Measurements from ENCODE around the gene CDCP1.
A peak's percentile ranks its signal among the peaks of the same experiment; 100 is the strongest.
"Not testable (repeated sequence)": the region's sequence is repeated elsewhere in the genome, so short reads cannot be mapped to it uniquely, and the experiment has no call there.

Gene CDCP1

DNA sequence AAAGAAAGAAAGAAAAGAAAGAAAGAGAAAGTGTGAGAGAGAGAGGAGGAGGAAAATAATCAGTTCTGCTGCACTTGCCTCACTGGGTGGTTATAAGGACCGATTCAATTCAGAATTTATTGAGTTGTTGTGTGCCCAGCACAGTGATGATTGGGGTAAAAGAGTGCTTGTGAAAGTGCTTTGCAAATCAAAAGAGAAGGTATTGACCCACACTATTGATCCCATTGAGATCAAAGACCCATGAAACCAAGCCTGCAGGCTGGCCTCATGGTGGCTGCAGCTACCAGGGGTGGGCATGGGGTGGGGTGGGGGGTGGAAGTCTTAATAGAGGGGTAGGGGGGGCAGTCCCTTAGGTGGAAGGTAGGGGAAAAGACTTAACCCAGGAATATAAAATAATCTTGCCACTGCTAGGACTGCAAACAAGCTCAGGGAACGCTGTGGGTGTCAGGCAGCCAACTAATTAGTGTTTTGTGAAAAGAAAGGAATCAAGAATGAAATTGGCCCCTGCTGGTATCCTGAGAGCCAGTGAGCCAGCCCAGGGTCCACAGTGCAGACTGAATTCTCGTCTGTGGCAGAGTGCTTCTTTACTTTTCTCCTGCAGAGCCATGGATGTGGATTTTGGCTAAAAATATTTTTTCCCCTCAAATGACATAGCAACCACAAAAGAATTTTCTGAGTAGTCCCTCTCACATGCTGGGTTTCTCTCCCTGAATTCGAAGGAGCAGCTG is 85.8 kb downstream of the CDCP1 start:
- no peak for DNase-seq (ENCODE audit: extremely low read depth in 1 of 2, low read depth in 1 of 2)

DNA sequence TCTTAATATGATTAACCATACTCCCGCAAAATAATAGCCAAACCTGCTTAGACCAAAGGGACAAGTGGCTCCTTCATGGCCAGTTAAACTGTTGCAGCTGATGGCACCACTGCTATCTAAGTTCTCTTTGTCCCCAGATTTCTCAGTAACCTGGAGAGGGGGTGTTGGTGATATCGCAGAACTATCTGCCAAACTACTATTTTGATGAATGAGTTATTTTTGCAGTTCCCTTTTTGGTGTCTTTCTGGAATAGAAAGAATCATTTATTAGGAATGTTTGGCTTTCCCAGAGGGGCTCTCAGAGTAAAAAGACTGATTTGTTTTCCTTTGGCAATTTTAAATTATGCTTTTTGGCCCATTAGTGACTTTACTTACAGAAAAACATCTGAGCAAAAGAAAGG is 87.0 kb downstream of the CDCP1 start:
- DNase-seq (ENCODE audit: extremely low read depth in 1 of 2, low read depth in 1 of 2): no peak

DNA sequence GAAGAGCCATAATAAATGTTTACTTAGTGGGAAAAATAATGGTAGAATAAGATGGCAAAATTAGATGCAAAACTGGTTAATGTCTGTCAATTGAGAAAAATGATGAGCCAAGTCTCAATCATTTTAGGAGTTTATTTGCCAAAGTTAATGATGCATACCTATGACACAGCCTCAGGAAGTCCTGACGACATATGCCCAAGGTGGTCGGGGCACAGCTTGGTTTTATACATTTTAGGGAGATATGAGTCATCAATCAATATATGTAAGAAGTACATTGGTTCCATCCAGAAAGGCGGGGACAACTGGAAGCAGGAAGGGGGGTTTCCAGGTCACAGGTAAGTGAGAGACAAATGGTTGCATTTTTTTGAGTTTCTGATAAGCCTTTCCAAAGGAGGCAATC is 88.6 kb downstream of the CDCP1 start:
- DNase-seq (ENCODE audit: extremely low read depth in 1 of 2, low read depth in 1 of 2): peak in 1 of 2 donors; percentile 30

DNA sequence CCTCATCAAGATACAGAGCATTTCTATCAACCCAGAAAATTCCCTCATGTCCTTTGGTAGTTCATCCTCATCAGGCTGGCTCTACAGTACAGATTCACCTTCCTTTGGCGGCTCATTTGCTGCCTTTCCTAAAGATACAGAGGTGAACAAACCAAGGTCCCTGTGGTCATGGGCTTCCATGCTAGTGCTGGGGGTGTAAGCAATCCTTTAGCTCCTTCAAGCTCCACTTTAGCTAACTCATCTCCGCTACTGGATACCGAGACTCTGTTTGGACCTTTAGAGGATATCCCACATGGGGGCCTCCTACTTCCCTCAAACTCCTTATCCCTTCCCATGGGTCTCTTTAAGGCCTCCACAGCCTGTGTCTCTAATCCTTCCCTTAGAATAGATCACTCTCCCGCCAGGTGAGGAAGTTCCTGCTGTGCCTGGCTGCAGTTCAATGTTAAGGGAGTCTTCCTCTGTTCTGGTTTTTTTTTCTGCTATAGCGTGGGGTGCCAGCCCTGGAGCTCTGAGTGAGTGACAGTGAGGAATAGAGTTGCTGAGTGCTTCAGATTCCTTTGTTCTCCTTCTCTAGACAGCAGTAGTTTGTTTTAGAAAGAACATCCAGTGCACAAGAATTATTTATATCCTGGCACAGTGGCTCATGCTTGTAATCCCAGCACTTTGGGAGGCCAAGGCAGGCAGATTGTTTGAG is 89.4 kb downstream of the CDCP1 start:
- DNase-seq (ENCODE audit: extremely low read depth in 1 of 2, low read depth in 1 of 2): no peak

DNA sequence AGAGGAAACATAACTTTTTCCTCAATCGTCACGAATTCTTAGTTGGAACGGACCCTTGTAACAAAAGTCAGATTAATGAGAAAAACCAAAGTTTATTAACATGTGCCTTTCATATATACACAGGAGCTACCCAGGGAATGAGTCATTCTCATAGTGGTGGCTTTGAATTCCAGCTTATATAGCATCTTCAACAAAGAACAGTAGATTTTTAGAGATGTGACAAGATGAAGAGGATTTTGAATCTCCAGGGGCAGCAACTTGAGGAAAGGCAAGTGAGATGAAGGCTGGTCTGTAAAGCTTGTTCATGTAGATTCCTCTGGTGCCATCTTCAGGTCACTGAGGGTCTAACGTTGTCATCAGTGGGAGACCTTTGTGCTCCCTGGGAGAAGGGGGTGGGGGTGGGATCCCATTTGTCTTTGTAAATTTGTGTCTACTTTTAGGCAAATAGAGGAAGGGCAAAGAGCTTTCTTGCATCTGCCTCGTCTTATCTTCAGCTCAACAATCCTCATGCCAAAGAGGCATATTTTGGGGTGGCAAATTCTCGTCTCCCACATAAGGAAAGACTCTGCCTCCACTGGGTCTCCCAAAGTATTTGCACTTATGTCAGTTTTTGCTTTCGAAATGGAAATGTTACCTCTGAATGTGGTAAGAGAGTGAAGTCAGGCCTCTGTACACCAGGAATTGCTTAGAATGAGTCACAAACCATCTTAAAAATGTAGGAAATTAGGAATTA is 90.6 kb downstream of the CDCP1 start:
- DNase-seq (ENCODE audit: extremely low read depth in 1 of 2, low read depth in 1 of 2): no peak

DNA sequence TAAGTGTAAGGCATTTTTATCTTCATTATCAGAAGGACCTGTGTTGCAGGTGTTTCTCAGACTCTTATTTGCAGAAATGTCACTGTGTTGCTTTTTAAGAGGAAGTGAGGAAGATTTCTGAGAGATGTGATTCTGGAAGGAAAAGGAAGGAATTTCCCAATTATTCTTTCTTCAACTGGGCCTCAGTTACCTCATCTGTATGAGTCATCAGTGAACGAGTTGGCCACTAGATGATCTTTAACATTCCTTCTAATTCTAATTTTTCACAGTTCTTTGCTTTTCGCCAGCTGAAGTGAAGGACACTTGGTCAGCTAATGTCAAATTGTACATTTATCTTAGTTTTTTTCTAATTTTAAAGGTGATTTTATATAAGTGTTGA is 91.2 kb downstream of the CDCP1 start:
- DNase-seq (ENCODE audit: extremely low read depth in 1 of 2, low read depth in 1 of 2): no peak

DNA sequence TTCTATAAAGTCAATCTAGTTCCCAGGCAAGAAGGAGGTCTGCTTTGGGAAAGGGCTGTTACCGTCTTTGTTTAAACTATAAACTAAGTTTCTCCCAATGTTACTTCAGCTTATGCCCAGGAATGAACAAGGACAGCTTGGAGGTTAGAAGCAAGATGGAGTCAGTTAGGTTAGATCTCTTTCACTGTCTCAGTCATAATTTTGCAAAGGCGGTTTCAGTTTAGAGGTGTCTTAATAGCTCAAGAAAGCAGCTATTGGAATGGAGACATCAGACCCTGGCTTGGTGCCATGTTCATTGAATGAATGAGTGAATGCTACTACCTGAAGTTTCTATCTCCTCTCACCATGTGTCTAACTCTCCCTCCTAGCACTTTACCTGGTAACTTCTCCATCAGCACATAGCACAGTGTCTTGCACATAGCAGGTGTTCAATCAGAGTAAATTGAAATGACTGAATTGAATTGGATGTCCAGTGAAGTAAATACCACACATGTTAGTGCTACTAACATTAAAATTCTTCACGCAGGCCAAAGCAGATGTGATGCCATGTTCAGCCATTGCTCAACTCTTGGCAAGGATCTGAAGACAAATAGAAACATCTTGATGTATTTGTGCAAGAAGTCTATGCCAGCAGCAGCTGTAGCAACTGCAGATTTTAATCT is 91.9 kb downstream of the CDCP1 start:
- DNase-seq (ENCODE audit: extremely low read depth in 1 of 2, low read depth in 1 of 2): no peak

DNA sequence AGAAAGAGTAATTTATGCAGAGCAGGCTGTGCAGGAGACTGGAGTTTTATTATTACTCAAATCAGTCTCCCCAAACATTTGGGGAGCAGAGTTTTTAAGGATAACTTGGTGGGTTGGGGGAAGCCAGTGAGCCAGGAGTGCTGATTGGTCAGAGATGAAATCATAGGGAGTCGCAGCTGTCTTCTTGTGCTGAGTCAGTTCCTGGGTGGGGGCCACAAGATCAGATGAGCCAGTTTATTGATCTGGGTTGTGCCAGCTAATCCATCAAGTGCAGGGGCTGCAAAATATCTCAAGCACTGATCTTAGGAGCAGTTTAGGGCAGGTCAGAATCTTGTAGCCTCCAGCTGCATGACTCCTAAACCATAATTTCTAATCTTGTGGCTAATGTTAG is 92.4 kb downstream of the CDCP1 start:
- DNase-seq (ENCODE audit: extremely low read depth in 1 of 2, low read depth in 1 of 2): not testable (repeated sequence)

DNA sequence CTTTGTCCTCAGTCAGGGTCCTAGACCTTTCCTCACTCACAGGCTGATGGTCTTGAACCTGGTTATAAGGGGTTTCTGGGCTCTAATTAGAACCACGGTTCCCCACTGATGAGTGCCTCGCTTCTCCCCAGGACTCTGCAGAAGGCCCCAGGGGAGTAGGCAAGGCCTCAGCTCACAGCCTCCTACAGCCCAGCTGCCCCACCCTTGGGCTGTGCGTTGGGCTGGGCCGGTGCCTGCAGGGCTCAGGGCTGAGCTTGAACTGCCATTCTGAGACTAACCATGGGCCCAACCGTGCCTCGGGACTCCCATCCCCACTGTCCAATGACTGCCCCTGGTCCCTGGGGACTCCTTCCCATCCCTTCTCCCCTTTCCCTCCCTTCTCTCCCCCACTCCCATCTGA is 94.5 kb downstream of the CDCP1 start:
- no peak for DNase-seq (ENCODE audit: extremely low read depth in 1 of 2, low read depth in 1 of 2)

DNA sequence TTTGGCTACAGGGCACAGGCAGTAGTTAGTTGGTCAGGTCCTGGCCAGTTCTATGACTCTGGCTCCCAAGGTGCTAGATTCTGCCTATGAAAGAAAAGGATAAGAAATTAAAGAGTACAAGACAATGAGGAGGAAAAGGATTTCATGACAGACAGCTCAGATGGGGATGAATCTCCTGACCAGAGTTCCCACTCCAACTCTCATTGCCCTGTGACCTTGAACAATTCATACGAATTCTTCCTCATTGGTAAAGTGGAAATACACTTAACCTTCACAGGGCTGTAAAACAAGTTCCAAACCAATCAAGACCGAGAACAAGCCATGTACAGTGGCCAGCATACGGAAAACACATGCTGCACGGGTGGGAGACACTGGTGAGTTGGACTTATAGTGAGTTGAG is 96.4 kb downstream of the CDCP1 start:
- no peak for DNase-seq (ENCODE audit: extremely low read depth in 1 of 2, low read depth in 1 of 2)

DNA sequence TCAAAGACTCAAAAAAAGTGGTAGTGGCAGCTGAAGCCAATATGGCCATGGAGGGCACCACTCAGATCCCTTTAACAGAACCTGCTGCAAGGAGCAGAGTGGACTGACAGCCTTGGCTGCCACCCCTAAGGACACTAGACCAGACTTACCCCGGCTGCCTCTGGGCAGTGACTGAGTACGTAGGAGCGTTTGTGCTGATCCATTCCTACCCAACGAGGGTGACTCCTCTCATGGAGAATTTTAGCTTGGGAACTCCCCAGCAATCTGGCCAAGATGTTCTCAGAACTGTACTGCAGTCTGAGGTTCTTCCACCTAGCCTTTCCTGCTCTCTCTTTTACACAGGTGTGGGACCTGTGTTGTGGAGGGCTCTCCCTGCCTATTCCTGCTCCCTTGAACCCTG is 97.9 kb downstream of the CDCP1 start:
- no peak for DNase-seq (ENCODE audit: extremely low read depth in 1 of 2, low read depth in 1 of 2)

DNA sequence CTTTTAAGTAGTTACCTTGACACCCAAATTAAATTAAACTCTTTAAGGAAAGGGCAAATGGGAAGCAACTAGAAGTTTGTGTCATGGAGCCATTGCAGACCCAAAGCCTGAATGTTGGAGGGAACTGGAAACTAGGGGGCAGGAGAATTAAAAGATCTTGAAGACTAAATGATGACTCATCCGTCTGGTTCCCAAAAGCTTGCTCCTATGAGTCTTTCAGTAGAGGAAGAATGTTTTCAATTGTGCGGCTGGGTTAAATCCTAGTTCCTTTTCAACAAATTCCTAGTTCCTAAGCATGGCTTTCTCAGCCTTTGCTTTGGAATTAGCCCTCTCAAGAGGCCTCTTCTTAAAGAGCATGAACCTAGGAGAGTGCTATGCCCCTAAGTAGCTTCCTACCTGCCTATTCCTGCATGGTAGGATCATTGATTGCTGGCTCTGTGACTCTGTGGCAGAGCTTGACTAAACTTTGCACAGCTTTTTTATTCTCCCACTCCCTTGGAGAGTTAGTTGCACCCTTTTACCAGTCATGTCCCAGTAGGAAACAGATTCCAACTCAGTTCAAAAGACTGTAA is 102.4 kb downstream of the CDCP1 start:
- DNase-seq (ENCODE audit: extremely low read depth in 1 of 2, low read depth in 1 of 2): no peak

DNA sequence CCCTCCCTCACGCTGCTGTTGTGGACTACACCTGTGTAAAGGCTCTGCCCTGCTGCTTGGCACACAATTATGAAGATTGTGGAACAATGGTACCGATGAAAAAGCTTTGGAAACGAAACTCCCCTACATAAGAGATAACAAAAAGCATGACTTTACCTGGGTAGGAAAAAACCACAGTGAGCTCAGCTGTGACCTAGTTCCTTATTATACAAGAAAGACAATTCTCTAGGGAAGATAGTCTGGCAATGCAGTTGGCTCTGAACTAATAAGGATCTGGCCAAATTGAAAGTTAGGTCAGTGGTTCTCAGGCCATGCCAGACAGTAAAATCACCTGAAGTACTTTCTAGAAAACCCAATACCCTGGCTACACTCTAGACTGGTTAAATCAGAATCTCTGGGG is 104.0 kb downstream of the CDCP1 start:
- no peak for DNase-seq (ENCODE audit: extremely low read depth in 1 of 2, low read depth in 1 of 2)

DNA sequence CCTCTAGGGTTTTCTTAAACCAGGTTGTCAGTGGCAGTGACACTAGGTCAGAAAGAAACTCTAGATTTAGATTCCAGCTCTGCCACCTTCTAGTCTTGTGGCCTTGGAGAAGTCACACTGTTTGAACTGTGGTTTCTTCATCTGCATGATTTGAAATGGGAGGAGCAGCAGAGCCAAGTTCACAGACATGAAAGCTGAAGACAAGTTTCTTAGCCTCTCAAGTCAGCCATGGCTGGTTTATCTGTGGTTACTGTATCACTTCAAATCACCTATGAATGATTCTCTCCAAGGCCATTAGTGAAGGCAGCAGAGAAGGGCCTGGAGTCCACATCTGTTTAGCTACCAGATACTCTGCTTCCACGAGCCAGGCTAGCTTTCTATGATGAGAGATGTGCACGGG is 104.5 kb downstream of the CDCP1 start:
- no peak for DNase-seq (ENCODE audit: extremely low read depth in 1 of 2, low read depth in 1 of 2)

DNA sequence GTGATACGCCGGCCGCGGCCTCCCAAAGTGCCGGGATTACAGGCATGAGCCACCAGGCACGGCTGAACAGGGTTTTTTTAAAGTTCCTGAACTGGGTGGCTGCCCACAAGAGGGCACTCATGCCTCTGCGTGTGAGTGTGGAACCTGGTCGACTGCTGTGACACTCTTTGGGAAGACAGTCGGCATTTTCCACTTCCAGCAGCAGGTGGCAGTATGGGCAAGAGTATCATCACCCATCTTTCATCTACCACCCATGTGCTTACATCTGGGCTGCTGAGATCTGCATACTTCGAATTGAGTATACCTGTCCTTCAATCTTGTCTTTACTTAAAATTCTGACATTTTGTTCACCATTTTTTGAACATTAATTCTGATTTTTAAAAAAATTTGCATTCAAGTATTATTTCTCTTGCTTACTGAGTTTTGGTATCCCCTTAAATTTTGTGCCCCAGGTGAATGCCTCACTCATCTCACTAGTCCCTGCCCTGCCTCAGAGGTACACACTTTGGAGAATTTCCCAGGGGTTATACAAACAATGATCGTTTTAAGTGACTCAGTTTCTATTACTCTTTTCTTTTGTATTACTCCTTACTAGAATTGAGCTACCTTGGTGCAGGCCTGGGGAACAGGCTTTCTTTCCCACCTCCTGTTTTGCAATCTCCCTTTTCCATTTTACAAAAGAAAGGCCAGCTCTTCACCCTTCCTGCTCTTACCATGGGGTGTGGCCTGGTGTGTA is 108.3 kb downstream of the CDCP1 start:
- peak; percentile 72 to 83 for DNase-seq (ENCODE audit: extremely low read depth in 1 of 2, low read depth in 1 of 2)

DNA sequence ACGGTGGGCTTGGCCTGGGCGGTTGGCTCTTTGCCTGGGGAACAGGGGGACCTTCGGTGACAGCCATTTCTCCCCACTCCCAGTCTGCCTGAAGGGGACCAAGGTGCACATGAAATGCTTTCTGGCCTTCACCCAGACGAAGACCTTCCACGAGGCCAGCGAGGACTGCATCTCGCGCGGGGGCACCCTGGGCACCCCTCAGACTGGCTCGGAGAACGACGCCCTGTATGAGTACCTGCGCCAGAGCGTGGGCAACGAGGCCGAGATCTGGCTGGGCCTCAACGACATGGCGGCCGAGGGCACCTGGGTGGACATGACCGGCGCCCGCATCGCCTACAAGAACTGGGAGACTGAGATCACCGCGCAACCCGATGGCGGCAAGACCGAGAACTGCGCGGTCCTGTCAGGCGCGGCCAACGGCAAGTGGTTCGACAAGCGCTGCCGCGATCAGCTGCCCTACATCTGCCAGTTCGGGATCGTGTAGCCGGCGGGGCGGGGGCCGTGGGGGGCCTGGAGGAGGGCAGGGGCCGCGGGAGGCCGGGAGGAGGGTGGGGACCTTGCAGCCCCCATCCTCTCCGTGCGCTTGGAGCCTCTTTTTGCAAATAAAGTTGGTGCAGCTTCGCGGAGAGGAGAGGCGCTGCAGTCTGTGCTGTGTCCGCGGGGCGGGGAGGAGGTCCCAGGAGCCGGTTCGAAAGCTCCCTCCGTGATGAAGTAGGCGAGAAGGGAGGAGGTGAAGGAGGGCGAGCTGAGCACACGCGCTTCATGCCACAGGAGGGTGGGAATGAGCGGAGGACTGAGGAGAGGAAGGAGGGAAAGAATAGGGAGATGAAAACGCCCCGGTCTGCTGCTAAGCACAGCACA is 110.5 kb downstream of the CDCP1 start:
- no peak for DNase-seq (ENCODE audit: extremely low read depth in 1 of 2, low read depth in 1 of 2)

DNA sequence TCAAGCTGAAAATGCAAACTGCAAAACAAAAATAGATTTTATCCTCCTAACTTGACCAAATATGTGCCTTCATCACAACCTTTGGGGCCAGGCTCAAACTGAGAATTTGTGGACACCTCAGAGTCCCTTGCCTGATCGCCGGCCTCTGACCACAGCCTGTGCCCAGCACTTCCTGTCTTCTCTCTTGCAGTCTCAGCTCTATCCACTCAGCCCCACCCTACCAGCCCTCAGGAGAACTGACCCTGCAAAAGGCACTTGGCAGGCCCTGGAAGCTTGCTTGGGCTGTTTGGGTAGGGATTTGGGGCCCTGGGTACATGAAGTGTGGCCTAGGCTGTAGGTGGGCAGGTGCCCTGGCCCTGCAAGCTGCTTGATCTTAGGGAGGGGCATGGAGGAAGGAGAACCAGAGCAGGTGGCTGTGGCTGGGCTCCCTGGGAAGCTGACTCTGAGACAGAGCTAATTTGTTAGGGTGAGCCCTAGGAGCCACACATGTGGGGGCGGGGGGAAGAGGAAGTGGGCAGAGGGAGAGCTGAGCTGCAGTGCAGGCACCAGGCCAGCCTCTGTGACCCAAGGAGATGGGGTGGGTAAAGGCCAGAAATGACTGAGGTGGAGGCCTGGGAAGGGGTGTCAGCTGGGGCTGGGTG is 111.4 kb downstream of the CDCP1 start:
- DNase-seq (ENCODE audit: extremely low read depth in 1 of 2, low read depth in 1 of 2): peak in 1 of 2 donors; percentile 29

DNA sequence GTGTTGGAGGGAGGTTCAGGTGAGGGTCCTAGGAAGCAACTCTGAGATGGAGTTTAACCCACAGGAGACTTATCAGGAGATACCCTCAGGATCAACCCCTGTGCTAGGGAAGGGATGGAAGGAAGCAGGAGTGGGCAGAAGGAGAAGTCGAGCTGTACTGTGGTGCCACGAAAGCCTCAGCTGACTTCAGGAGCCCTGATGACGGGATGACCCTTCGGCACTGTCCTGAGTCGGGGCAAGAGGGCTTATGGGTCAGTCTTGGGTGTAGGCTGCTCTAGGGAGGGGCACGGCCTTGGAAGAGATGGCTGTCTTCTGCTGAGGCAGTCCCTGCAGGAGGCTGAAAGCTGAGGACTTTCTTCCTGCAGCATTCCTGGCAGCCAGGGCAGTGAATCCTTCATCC is 112.4 kb downstream of the CDCP1 start:
- no peak for DNase-seq (ENCODE audit: extremely low read depth in 1 of 2, low read depth in 1 of 2)

All from stimulated activated CD8-positive, alpha-beta memory T cell treated with anti-CD3 and anti-CD28 coated beads, Interleukin-7, amount 100 ng/mL, for 48 hours (primary cell).